Upper lobe of right lung (tissue), 1 donor: ENCODE results near the gene SRPK2. TPM values are rescaled to one million over a fixed set of nuclear protein-coding genes. Genes with fewer than 3 reads are reported as not detected.

ENCODE experiments used
- ATAC-seq: fragments of 200-7000 bp; cut with Tn5 transposase; one replicate; pipeline ENCODE4 v1.9.1; 2020; ENCODE audit warnings: mild to moderate bottlenecking, moderate library complexity
- DNase-seq: peaks from one replicate; pipeline ENCODE4 v3.0.0-alpha.2; 2020
- H3K27ac ChIP-seq: fragments of 200-600 bp; one replicate; pipeline ENCODE4 v1.8.0; 2022
- H3K27me3 ChIP-seq: fragments of 200-600 bp; one replicate; pipeline ENCODE4 v1.8.0; 2022; ENCODE audit warnings: mild to moderate bottlenecking
- H3K36me3 ChIP-seq: fragments of 200-600 bp; one replicate; pipeline ENCODE4 v1.8.0; 2022
- H3K4me1 ChIP-seq: fragments of 200-600 bp; one replicate; pipeline ENCODE4 v1.8.0; 2022
- H3K4me3 ChIP-seq: fragments of 200-600 bp; one replicate; pipeline ENCODE4 v1.8.0; 2022; ENCODE audit warnings: mild to moderate bottlenecking
- H3K9me3 ChIP-seq: fragments of 200-600 bp; one replicate; pipeline ENCODE4 v1.8.0; 2022
- CTCF ChIP-seq: fragments of 200-600 bp; IDR thresholded peaks from one replicate; pipeline ENCODE4 v1.8.0; 2022; ENCODE audit warnings: antibody characterized with exemption
- intact Hi-C: fragments of 100-400 bp; cut with DNase I; formaldehyde crosslinking; loops from one replicate; pipeline ENCODE4 v1.11.0; 2022
- total RNA-seq: library from RNA; stranded (reverse); fragmentation: NEBNext Ultra II Directional; extraction: Animal tissue kit (Norgen Biotek cat#: 25700); gene quantifications from one replicate; pipeline ENCODE4 v1.2.1, GENCODE V29; 2021
- donor health status: DM: no; HTN: yes; CAD: no; lungs with severe emphysema.

SRPK2 gene
- total RNA-seq, 1 donor from 2014 or later: 48.5 TPM

DNA sequence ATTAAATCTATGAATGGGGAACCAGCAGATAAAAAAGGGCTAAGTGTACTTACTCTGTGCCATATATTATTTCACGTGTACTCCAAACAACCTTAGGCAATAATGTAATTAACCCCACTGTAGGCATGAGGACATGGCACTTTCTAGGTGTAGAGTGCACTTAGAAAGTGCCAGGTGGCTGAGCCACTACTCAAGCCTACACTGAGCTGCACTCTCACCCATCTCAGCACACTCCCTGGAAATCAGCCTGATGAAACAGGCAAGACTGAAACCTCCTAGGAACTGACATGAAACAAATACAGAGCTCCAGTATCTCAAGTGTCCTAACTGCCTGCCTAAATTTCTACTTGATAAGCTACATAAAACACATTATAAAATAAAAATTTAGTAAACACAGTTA lies 227.4 kb downstream of the SRPK2 start:
- DNase-seq (no peak), ATAC-seq (peak; percentile 44)
- Histone ChIP-seq H3K27ac (no peak overlapping the region), H3K27me3 (no peaks in the 10 kb centered on the region), H3K36me3 (peaks cover 32% of the 10 kb centered on the region), H3K4me3 (no peak overlapping the region), H3K9me3 (no peaks in the 10 kb centered on the region), H3K4me1 (no peaks in the 10 kb centered on the region)
- intact Hi-C loops: no loop called here
- no peak for TF ChIP-seq CTCF

DNA sequence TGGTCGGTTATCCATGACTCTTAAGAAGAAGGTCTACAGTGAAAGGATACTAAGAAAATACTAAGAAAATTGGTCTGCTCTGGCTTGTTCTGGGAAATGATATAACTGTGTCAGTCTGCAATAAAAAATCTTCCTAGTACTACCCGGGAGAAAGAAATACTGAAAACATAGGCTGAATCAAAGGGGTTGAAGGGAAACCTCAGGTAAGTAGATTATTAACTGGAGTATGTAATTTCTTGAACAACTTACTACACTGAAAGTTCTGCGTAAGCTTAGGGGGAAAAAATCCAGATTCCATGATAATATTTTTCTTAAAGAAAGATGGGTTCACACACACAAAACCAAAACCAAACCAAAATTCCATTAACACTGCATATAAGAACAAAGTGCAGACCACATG lies 231.4 kb downstream of the SRPK2 start:
- ATAC-seq (no peak), DNase-seq (no peak)
- Histone ChIP-seq H3K27ac (no peak overlapping the region), H3K4me1 (no peaks in the 10 kb centered on the region), H3K9me3 (no peaks in the 10 kb centered on the region), H3K27me3 (no peaks in the 10 kb centered on the region), H3K4me3 (no peak overlapping the region), H3K36me3 (peaks cover 13% of the 10 kb centered on the region)
- intact Hi-C loops: no loop called here
- no peak for TF ChIP-seq CTCF

DNA sequence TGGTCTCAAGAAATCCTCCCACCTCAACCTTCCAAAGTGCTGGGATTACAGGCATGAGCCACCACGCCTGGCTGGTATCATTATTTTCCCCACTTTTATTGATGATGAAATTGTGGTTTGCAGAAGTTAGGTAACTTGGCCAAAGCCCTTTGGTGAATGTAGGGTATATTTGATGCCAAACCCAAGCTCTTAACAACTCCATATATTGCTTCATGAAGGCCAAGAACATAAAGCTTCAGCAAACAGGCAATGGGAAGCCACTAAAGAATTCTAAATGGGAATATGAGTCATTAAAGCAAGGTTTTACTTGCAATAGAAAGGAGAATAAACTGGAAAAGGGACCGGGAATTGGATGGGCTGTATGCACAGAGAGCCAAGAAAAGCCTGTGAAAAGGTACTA lies 232.0 kb downstream of the SRPK2 start:
- no peaks in the 10 kb centered on the region for H3K27me3 ChIP-seq
- ATAC-seq: no peak
- peaks cover 13% of the 10 kb centered on the region for H3K36me3 ChIP-seq
- H3K4me3 ChIP-seq: no peak overlapping the region
- DNase-seq: no peak
- no peak overlapping the region for H3K27ac ChIP-seq
- no peaks in the 10 kb centered on the region for H3K4me1 ChIP-seq
- intact Hi-C loops: no loop called here
- no peak for TF ChIP-seq CTCF
- H3K9me3 ChIP-seq: no peaks in the 10 kb centered on the region

- no peak for TF ChIP-seq CTCF
- Histone ChIP-seq H3K9me3 (no peaks in the 10 kb centered on the region), H3K27me3 (no peaks in the 10 kb centered on the region), H3K4me1 (no peaks in the 10 kb centered on the region), H3K36me3 (peaks cover 13% of the 10 kb centered on the region), H3K27ac (no peak overlapping the region), H3K4me3 (no peak overlapping the region)
- intact Hi-C loops: no loop called here
- ATAC-seq (no peak), DNase-seq (no peak)
These were observed 234.6 kb downstream of the SRPK2 start for GRCh38 chr7:105154084-105154483.

- H3K9me3 ChIP-seq: no peaks in the 10 kb centered on the region
- no peak overlapping the region for H3K4me3 ChIP-seq
- H3K27ac ChIP-seq: no peak overlapping the region
- no peaks in the 10 kb centered on the region for H3K4me1 ChIP-seq
- H3K27me3 ChIP-seq: no peaks in the 10 kb centered on the region
- TF ChIP-seq CTCF: no peak
- DNase-seq (no peak), ATAC-seq (no peak)
- intact Hi-C loops: no loop called here
- H3K36me3 ChIP-seq: peaks cover 13% of the 10 kb centered on the region
These were observed 235.2 kb downstream of the SRPK2 start for GRCh38 chr7:105153531-105153930.

DNA sequence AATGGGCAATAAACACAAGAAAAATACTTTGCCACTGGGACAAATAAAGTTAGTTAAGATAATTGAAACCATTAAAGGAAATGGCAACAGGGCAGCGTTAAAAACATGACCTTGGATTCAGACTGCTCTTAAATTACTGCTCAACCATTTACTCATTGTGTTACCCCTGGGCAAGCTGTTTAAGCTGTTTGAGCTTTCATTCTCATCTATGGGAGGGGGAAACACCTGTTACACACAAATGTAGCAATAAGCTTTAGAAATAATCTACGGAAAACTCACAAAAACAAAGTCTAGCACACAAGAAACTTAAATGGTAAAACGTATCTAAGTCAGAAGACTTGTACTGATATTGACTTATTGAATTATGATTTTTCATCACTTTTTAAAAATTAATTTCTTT lies 237.6 kb downstream of the SRPK2 start:
- Histone ChIP-seq H3K27ac (no peak overlapping the region), H3K4me3 (no peak overlapping the region), H3K36me3 (peaks cover 4% of the 10 kb centered on the region), H3K4me1 (no peaks in the 10 kb centered on the region), H3K9me3 (no peaks in the 10 kb centered on the region), H3K27me3 (no peaks in the 10 kb centered on the region)
- no peak for TF ChIP-seq CTCF
- no peak for ATAC-seq
- intact Hi-C loops: no loop called here
- DNase-seq: no peak
